IMR-90 (cell line): ENCODE measurements around the gene NEMP1. TPM values are rescaled to one million over a fixed set of nuclear protein-coding genes. Genes with fewer than 3 reads are reported as not detected.

Experiments
- ATAC-seq: fragments of 200-7000 bp; cut with Tn5 transposase; 2 replicates; pipeline ENCODE4 v1.9.1; 2020; ENCODE audit warnings: low read depth, mild to moderate bottlenecking, moderate library complexity
- BruUV-seq: library from RNA; stranded (reverse); fragments of 400-500 nt; replicated peaks from 2 replicates; lab custom pipeline; 2021; lab: Mats Ljungman, UMichigan
- CTCF ChIA-PET: fragments of 300-600 bp; formaldehyde crosslinking; extraction: SDS; loops from one replicate; lab custom pipeline; 2021; ENCODE audit warnings: antibody characterized with exemption; lab: Yijun Ruan, JAX
- POLR2A ChIA-PET: fragments of 300-600 bp; sonication (Branson Sonifier 250); formaldehyde crosslinking; loops from one replicate; lab custom pipeline; 2022; ENCODE audit warnings: antibody characterized with exemption; ENCODE audit not compliant: unreplicated experiment; lab: Charles Lee
- DNase-seq: peaks from one replicate; pipeline ENCODE4 v3.0.0; 2013
- H2AFZ ChIP-seq: replicated peaks from 2 replicates; pipeline ENCODE3; 2013; ENCODE audit warnings: low read length, mild to moderate bottlenecking; ENCODE audit not compliant: poor library complexity
- H2AK5ac ChIP-seq: 2 replicates; pipeline ENCODE4 v1.6.1; 2013; ENCODE audit warnings: low read depth, low read length, inconsistent platforms
- H2AK9ac ChIP-seq: replicated peaks from 2 replicates; pipeline ENCODE3; 2013; ENCODE audit warnings: mild to moderate bottlenecking, low read depth, low read length, moderate library complexity; ENCODE audit not compliant: poor library complexity
- H2BK120ac ChIP-seq: 2 replicates; pipeline ENCODE4 v1.6.1; 2013; ENCODE audit warnings: low read depth, low read length, inconsistent platforms
- H2BK15ac ChIP-seq: 3 replicates; pipeline ENCODE4 v1.6.1; 2013; ENCODE audit warnings: low read depth, low read length, inconsistent platforms
- H2BK20ac ChIP-seq: 2 replicates; pipeline ENCODE4 v1.6.1; 2013; ENCODE audit warnings: low read depth, mild to moderate bottlenecking, inconsistent platforms, low read length, moderate library complexity
- H2BK5ac ChIP-seq: 2 replicates; pipeline ENCODE4 v1.6.1; 2013; ENCODE audit warnings: mild to moderate bottlenecking, low read depth, low read length, inconsistent platforms; ENCODE audit not compliant: poor library complexity, severe bottlenecking
- H3K14ac ChIP-seq: replicated peaks from 2 replicates; pipeline ENCODE4 v1.6.1; 2013; ENCODE audit warnings: low read depth, low read length, inconsistent platforms
- H3K18ac ChIP-seq: 2 replicates; pipeline ENCODE4 v1.6.1; 2013; ENCODE audit warnings: low read depth, low read length, control low read depth
- H3K23ac ChIP-seq: 2 replicates; pipeline ENCODE4 v1.6.1; 2013; ENCODE audit warnings: low read depth, low read length, inconsistent platforms
- H3K27ac ChIP-seq: 2 replicates; pipeline ENCODE4 v1.5.1; 2013; ENCODE audit warnings: mild to moderate bottlenecking, control low read depth, low read length; ENCODE audit not compliant: insufficient read depth
- H3K27me3 ChIP-seq: 2 replicates; pipeline ENCODE4 v1.6.1; 2013; ENCODE audit warnings: low read length; ENCODE audit not compliant: control insufficient read depth, insufficient read depth
- H3K36me3 ChIP-seq: 2 replicates; pipeline ENCODE4 v1.6.1; 2013; ENCODE audit warnings: low read length, mixed read lengths; ENCODE audit not compliant: control insufficient read depth, insufficient read depth
- H3K4ac ChIP-seq: 2 replicates; pipeline ENCODE4 v1.6.1; 2013; ENCODE audit warnings: low read depth, low read length, inconsistent platforms
- H3K4me1 ChIP-seq: 2 replicates; pipeline ENCODE4 v1.6.1; 2013; ENCODE audit warnings: low read length, mixed read lengths; ENCODE audit not compliant: control insufficient read depth, insufficient read depth
- H3K4me2 ChIP-seq: 2 replicates; pipeline ENCODE4 v1.6.1; 2013; ENCODE audit warnings: low read depth, mild to moderate bottlenecking, control low read depth, low read length, moderate library complexity
- H3K4me3 ChIP-seq: 2 replicates; pipeline ENCODE4 v1.5.1; 2013; ENCODE audit warnings: low read depth, mild to moderate bottlenecking, control low read depth, low read length, moderate library complexity; ENCODE audit not compliant: insufficient read depth
- H3K56ac ChIP-seq: 2 replicates; pipeline ENCODE4 v1.6.1; 2013; ENCODE audit warnings: low read length, inconsistent platforms; ENCODE audit not compliant: insufficient read depth; ENCODE audit errors: extremely low read depth
- H3K79me1 ChIP-seq, 2 experiments: 2 replicates each; pipeline ENCODE4 v1.6.1; 2013; ENCODE audit warnings: low read length in 2 of 2, inconsistent platforms in 1 of 2, low read depth in 1 of 2
- H3K9ac ChIP-seq: 2 replicates; pipeline ENCODE4 v1.6.1; 2013; ENCODE audit warnings: low read depth, low read length, control low read depth
- H3K9me1 ChIP-seq: 2 replicates; pipeline ENCODE4 v1.6.1; 2013; ENCODE audit warnings: low read length, inconsistent platforms; ENCODE audit not compliant: insufficient read depth
- H3K9me3 ChIP-seq: 2 replicates; pipeline ENCODE4 v1.6.1; 2013; ENCODE audit warnings: low read length; ENCODE audit not compliant: control insufficient read depth, insufficient read depth
- H4K20me1 ChIP-seq: 2 replicates; pipeline ENCODE4 v1.6.1; 2013; ENCODE audit warnings: low read length, inconsistent platforms; ENCODE audit not compliant: insufficient read depth
- H4K5ac ChIP-seq: 2 replicates; pipeline ENCODE4 v1.6.1; 2013; ENCODE audit warnings: mild to moderate bottlenecking, low read depth, low read length, control low read depth
- H4K8ac ChIP-seq, 2 experiments: 2 replicates each; pipeline ENCODE4 v1.6.1; 2013; ENCODE audit warnings: low read depth in 2 of 2, low read length in 2 of 2, control low read depth in 1 of 2, inconsistent platforms in 1 of 2
- H4K91ac ChIP-seq: 2 replicates; pipeline ENCODE4 v1.6.1; 2013; ENCODE audit warnings: low read depth, low read length, inconsistent platforms; ENCODE audit not compliant: insufficient read depth
- ELK1 ChIP-seq: fragments of 150-350 bp; IDR thresholded peaks from 2 replicates; pipeline ENCODE4 v1.6.1; 2016; ENCODE audit warnings: low read depth, mild to moderate bottlenecking, low read length, moderate library complexity, borderline replicate concordance
- FOS ChIP-seq: fragments of 150-350 bp; IDR thresholded peaks from 2 replicates; pipeline ENCODE4 v1.6.1; 2016; ENCODE audit warnings: low read depth, low read length
- MAZ ChIP-seq: IDR thresholded peaks from 2 replicates; pipeline ENCODE4 v1.6.1; 2012; ENCODE audit warnings: low read depth, mild to moderate bottlenecking, low read length, improper control_type of control experiment, moderate library complexity, borderline replicate concordance
- MXI1 ChIP-seq: IDR thresholded peaks from 2 replicates; pipeline ENCODE4 v1.6.1; 2012; ENCODE audit warnings: low read depth, mild to moderate bottlenecking, low read length, moderate library complexity, borderline replicate concordance
- RCOR1 ChIP-seq: IDR thresholded peaks from 2 replicates; pipeline ENCODE4 v1.6.1; 2012; ENCODE audit warnings: mild to moderate bottlenecking, low read length, improper control_type of control experiment; ENCODE audit not compliant: insufficient replicate concordance
- RFX5 ChIP-seq: IDR thresholded peaks from 2 replicates; pipeline ENCODE4 v1.8.0; 2012; ENCODE audit warnings: low read depth, mild to moderate bottlenecking, low read length, moderate library complexity
- WGBS, 2 experiments: methylation state at CpG; one replicate each; pipeline versions ENCODE4 v1.1.5 to v1.1.7; 2013; ENCODE audit warnings: missing lambda C conversion rate in 2 of 2; ENCODE audit not compliant: insufficient read length in 1 of 2; ENCODE audit errors: extremely low coverage in 2 of 2; 5-methylcytosine and 5-hydroxymethylcytosine counted together
- dilution Hi-C: fragments of 300-500 bp; cut with HindIII; formaldehyde crosslinking; loops from one replicate; pipeline ENCODE4 v1.14.3; 2018; ENCODE audit warnings: low sequenced_read_pairs; ENCODE audit not compliant: unreplicated experiment
- in situ Hi-C: fragments of 300-500 bp; cut with MboI; formaldehyde crosslinking; loops from 3 replicates; pipeline ENCODE4 v1.14.3; 2019; ENCODE audit warnings: low sequenced_read_pairs, inconsistent platforms, mixed read lengths
- intact Hi-C: fragments of 100-400 bp; cut with micrococcal nuclease; formaldehyde crosslinking; loops from 2 replicates; pipeline ENCODE4 v1.10.0; 2022
- polyA plus RNA-seq, 3 experiments: library from polyadenylated mRNA; depleted of rRNA; stranded (reverse); fragments of >200 nt; gene quantifications; 2 replicates each; pipeline ENCODE4 v1.2.3, GENCODE V29; 2012; ENCODE audit warnings: low replicate concordance in 1 of 3
- total RNA-seq: library from RNA; depleted of rRNA; stranded (reverse); fragments of >200 nt; gene quantifications from 2 replicates; pipeline ENCODE4 v1.2.3, GENCODE V29; 2012

Gene NEMP1
- total and polyA plus RNA-seq, 2 of the 4 experiments (the other 2 are of a cell fraction), result 8.9 to 10.9 TPM

- dilution Hi-C loops (no loop called here), in situ Hi-C loops (no loop called here), intact Hi-C loops (no loop called here)
- H3K14ac ChIP-seq, result no peak overlapping the region
- no peaks in the 10 kb centered on the region for H3K27me3 ChIP-seq
- H3K27ac ChIP-seq, result no peak overlapping the region
- DNase-seq (no peak), ATAC-seq (no peak)
- no peak overlapping the region for H3K4me2 ChIP-seq
- H3K56ac ChIP-seq, result no peak overlapping the region
- no peak overlapping the region for H4K91ac ChIP-seq
- CTCF ChIA-PET, result no interaction called here
- H3K9ac ChIP-seq, result no peak overlapping the region
- no peak overlapping the region for H4K5ac ChIP-seq
- H2BK15ac ChIP-seq, result no peak overlapping the region
- peaks cover 11% of the 10 kb centered on the region; the same call in 1 of the 2 replicates for H3K9me1 ChIP-seq
- peaks cover 9 to 36% of the 10 kb centered on the region in 2 experiments; a peak in 3 of 4 replicates for H3K79me1 ChIP-seq
- H2BK5ac ChIP-seq, result no peak overlapping the region
- peaks cover 10% of the 10 kb centered on the region; the same call in 1 of the 2 replicates for H4K20me1 ChIP-seq
- no peak overlapping the region for H2AFZ ChIP-seq
- H3K18ac ChIP-seq, result no peak overlapping the region
- POLR2A ChIA-PET, result interaction anchor here (1.4 kb wide), 1 partner anchor 10 kb away, joined by 4 read pairs; no protein-coding TSS in a partner anchor
- peaks cover 60% of the 10 kb centered on the region for H3K36me3 ChIP-seq
- H2AK5ac ChIP-seq, result no peak overlapping the region
- H3K9me3 ChIP-seq, result no peaks in the 10 kb centered on the region
- H2BK120ac ChIP-seq, result no peak overlapping the region
- no peak overlapping the region for H4K8ac ChIP-seq
- TF ChIP-seq ELK1 (no peak), FOS (no peak), MXI1 (no peak), RFX5 (no peak), MAZ (no peak), RCOR1 (no peak)
- H3K4me3 ChIP-seq, result no peak overlapping the region
- H3K23ac ChIP-seq, result no peak overlapping the region
- H2BK20ac ChIP-seq, result no peak overlapping the region
- no peak overlapping the region for H3K4ac ChIP-seq
- peaks cover 3% of the 10 kb centered on the region for H3K4me1 ChIP-seq
- WGBS, 2 experiments, result no CpG with 5 or more reads among the region's 7 CpGs
- BruUV-seq, result no TSS peak
- peak overlapping the region; percentile 6 for H2AK9ac ChIP-seq
Measured at GRCh38 chr12:57103856-57104255, 25.3 kb upstream of the NEMP1 start.
